ENCODE data around the gene BTBD10. TPM values are rescaled to one million over a fixed set of nuclear protein-coding genes. Genes with fewer than 3 reads are reported as not detected.

BTBD10 gene
- total and polyA plus RNA-seq, 8 donors = 4.6 to 15.9 (median 7.6) TPM

DNA sequence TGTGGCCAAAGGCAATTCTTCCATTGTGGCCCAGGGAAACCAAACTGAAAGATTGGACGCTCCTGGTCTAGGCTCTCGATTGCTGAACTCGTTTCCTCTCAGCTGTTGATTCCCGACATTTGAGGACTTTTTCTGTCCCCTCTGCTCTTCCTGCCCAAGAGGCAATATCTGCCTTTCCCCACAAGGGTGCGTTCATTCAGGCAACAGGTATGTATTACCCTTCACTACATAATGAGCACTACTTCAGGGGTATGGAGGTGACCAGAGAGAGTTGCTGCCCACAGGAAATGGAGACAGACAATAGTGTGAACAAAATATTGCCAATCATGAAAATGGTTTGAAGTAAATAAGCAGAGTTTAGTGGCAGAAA is 24.6 kb upstream of the BTBD10 start:
- intact Hi-C loops (cut with DNase I) = no loop called here
- no peaks in the 10 kb centered on the region for H3K36me3 ChIP-seq
- no peak for TF ChIP-seq CTCF (IDR thresholded peaks at IDR 0.05)
- WGBS, 2 donors = 33 to 37% methylated on average over 5 of the region's 5 CpGs
- ATAC-seq = peak; percentile 78 to 92 (median 89)
- H3K27me3 ChIP-seq = no peaks in the 10 kb centered on the region
- H3K4me3 ChIP-seq = peak overlapping the region in 2 of 4 donors; percentile 27 to 42
- no peak for FAIRE-seq
- H3K4me1 ChIP-seq = no peaks in the 10 kb centered on the region
- H3K27ac ChIP-seq = no peak overlapping the region
- DNase-seq = peak in 2 of 6 donors; percentile 22 to 44
- no peaks in the 10 kb centered on the region for H3K9me3 ChIP-seq

DNA sequence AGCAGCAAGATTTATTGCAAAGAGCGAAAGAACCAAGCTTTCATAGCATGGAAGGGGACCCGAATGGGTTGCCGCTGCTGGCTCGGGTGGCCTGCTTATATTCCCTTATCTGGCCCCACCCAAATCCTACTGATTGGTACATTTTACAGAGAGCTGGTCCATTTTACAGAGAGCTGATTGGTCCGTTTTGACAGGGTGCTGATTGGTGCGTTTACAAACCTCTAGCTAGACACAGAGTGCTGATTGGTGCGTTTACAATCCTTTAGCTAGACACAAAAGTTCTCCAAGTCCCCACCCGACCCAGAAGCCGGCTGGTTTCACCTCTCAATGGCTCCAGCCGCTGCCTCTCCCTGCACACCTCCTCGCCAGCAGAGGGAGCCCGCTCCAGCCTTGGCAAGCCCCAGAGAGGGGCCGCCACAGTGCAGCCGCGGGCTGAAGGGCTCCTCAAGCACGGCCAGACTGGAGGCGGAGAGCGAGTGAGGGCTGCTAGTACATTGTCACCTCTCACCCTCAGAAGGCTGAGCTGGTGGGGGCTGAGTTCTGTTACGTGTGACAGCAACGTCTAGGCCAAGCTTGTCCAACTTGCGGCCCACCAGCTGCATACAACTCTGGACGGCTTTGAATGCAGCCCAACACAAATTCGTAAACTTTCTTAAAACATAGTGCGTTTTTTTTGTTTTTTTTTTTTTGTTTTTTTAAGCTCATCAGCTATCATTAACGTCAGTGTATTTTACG is 24.1 kb upstream of the BTBD10 start:
- no peaks in the 10 kb centered on the region for H3K9me3 ChIP-seq
- no peak for FAIRE-seq
- peak; percentile 61 to 87 (median 76) for DNase-seq
- H3K36me3 ChIP-seq = no peaks in the 10 kb centered on the region
- no peaks in the 10 kb centered on the region for H3K4me1 ChIP-seq
- peak; percentile 91 to 98 (median 96) for ATAC-seq
- H3K4me3 ChIP-seq = peak overlapping the region in 2 of 4 donors; percentile 27 to 42
- peak in 3 of 4 donors; percentile 22 to 31 (median 26) for TF ChIP-seq CTCF (IDR thresholded peaks at IDR 0.05)
- no peak overlapping the region for H3K27ac ChIP-seq
- whole genome bisulfite sequencing, 2 donors = 49 to 51% methylated on average over 26 of the region's 26 CpGs
- H3K27me3 ChIP-seq = no peaks in the 10 kb centered on the region
- intact Hi-C loops (cut with DNase I) = no loop called here

DNA sequence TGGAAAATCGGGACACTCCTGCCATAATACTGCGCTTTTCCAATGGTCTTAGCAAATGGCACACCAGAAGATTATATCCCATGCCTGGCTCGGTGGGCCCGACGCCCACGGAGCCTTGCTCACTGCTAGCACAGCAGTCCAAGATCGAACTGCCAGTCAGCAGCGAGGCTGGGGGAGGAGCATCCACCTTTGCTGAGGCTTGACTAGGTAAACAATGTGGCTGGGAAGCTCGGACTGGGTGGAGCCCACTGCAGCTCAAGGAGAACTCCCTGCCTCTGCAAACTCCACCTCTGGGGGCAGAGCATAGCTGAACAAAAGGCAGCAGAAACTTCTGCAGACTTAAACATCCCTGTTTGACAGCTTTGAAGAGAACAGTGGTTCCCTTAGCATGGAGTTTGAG is 17.2 kb upstream of the BTBD10 start:
- H3K4me1 ChIP-seq = no peaks in the 10 kb centered on the region
- no peaks in the 10 kb centered on the region for H3K36me3 ChIP-seq
- no peak for TF ChIP-seq CTCF (IDR thresholded peaks at IDR 0.05)
- FAIRE-seq (no peak), DNase-seq (no peak), ATAC-seq (no peak)
- H3K4me3 ChIP-seq = no peak overlapping the region
- H3K9me3 ChIP-seq = no peaks in the 10 kb centered on the region
- no peaks in the 10 kb centered on the region for H3K27me3 ChIP-seq
- intact Hi-C loops (cut with DNase I) = no loop called here
- no peak overlapping the region for H3K27ac ChIP-seq
- 84 to 86% methylated on average over 9 of the region's 9 CpGs for WGBS, 2 donors

DNA sequence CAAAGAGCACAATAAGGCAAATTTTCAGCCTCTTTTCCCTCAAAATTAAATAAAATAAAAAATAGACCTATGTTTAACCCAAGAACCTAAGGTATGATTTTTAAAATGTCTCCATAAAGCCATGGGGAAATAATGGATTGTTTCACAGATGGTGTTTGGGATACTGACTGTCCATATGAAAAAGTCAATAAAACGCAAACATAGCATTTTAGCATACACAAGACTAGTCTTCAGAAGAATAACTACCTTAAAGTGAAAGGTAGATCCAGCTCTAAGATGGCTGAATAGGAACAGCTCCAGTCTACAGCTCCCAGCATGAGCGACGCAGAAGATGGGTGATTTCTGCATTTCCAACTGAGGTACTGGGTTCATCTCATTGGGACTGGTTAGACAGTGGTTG is 16.7 kb upstream of the BTBD10 start:
- 84 to 93% methylated on average over 3 of the region's 3 CpGs for WGBS, 2 donors
- intact Hi-C loops (cut with DNase I) = no loop called here
- no peak overlapping the region for H3K4me3 ChIP-seq
- H3K27me3 ChIP-seq = no peaks in the 10 kb centered on the region
- H3K4me1 ChIP-seq = no peaks in the 10 kb centered on the region
- no peaks in the 10 kb centered on the region for H3K9me3 ChIP-seq
- FAIRE-seq = no peak
- TF ChIP-seq CTCF (IDR thresholded peaks at IDR 0.05) = no peak
- H3K27ac ChIP-seq = no peak overlapping the region
- H3K36me3 ChIP-seq = no peaks in the 10 kb centered on the region
- ATAC-seq = no peak
- no peak for DNase-seq

- FAIRE-seq = no peak
- WGBS, 2 donors = 76 to 85% methylated on average over 3 of the region's 3 CpGs
- no peak for DNase-seq
- no peak for ATAC-seq
- Histone ChIP-seq H3K27ac (no peak overlapping the region), H3K9me3 (no peaks in the 10 kb centered on the region), H3K36me3 (no peaks in the 10 kb centered on the region), H3K27me3 (no peaks in the 10 kb centered on the region), H3K4me3 (no peak overlapping the region), H3K4me1 (no peaks in the 10 kb centered on the region)
- no peak for TF ChIP-seq CTCF (IDR thresholded peaks at IDR 0.05)
- intact Hi-C loops (cut with DNase I) = no loop called here
Measured at GRCh38 chr11:13475091-13475490, 12.1 kb upstream of the BTBD10 start.
